ENCODE data around the gene TGFA.

GRCh38 chr2:70418514-70418913 is 135.1 kb downstream of the TGFA start:
- no peak for TF ChIP-seq CTCF (IDR thresholded peaks at IDR 0.05; ENCODE audit: insufficient read depth, low read depth, low read length)
- no peak for TF ChIP-seq EZH2 (IDR thresholded peaks at IDR 0.05; ENCODE audit: insufficient read depth, low read length)

Data from astrocyte (in vitro differentiated cells and primary cell).